ENCODE measurements around the gene SEPTIN8.

The SEPTIN8 gene

GRCh38 chr5:132777209-132778069, at the start of gene SEPTIN8:
TSS of gene SEPTIN8 (minus strand) at chr5:132777239. CDS start at chr5:132777137, 102 bp downstream.
- peak; percentile 82 for DNase-seq (ENCODE audit: low spot score)

- no peak for DNase-seq (ENCODE audit: low spot score)
Observed at GRCh38 chr5:132826424-132827082, 49.5 kb upstream of the SEPTIN8 start.

- DNase-seq (ENCODE audit: low spot score), result no peak
Observed at GRCh38 chr5:132825834-132826391, 48.9 kb upstream of the SEPTIN8 start.

GRCh38 chr5:132825033-132825833, 48.2 kb upstream of the SEPTIN8 start:
- peak; percentile 65 for DNase-seq (ENCODE audit: low spot score)

DNA sequence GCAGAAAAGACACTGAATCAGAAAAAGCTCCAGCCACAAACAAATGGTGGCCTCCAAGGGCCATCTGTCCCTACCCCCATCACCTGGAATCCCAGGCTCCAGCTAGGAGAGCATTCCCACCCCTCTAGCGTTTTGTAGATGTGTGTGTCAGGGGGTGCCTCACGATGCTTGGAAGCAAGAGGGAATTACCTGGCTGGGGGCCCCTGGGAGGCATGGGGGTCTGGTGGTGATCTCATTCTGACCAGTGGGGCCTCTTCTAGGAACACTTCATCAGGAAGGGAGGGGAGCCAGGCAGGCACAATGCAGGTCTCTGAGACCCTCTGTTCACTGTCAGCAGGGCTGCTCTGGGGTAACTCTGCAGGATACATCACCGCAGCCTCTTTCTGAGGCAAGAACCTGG, 47.4 kb upstream of the SEPTIN8 start:
- no peak for DNase-seq (ENCODE audit: low spot score)

DNA sequence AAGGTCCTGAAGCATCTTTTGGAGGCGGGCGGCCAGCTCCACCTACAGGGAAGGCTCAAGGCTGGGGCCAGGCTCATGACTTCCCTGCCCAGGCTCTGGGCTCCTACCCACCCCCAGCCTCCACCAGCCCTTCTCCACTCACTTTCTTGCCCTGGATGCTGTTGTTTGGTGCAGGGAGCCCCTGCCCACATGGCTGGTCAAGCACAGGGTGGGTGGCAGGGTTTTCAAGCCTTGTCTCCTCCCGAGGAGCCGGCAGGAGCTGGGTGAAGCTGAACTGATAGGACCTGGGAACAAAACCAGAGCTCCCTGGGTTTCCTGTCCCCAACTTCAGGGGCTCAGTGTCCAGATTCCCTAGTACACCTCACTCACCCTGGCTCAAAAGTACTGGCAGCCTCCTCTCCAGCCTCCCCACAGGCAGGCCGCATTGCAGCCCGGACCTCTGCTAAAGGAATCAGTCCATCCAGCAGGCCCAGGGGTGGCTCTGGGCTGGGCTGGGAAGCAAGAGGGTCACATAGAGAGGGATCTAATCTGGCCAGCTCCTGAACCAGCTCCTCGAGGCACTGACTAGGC, 46.5 kb upstream of the SEPTIN8 start:
- DNase-seq (ENCODE audit: low spot score), result no peak

GRCh38 chr5:132822650-132823480, 45.8 kb upstream of the SEPTIN8 start:
- DNase-seq (ENCODE audit: low spot score), result peak; percentile 75

- no peak for DNase-seq (ENCODE audit: low spot score)
Observed at GRCh38 chr5:132821791-132822190, 44.8 kb upstream of the SEPTIN8 start.

- no peak for DNase-seq (ENCODE audit: low spot score)
Observed at GRCh38 chr5:132821350-132821749, 44.3 kb upstream of the SEPTIN8 start.

GRCh38 chr5:132820162-132820754, 43.2 kb upstream of the SEPTIN8 start:
- DNase-seq (ENCODE audit: low spot score), result peak; percentile 86

DNA sequence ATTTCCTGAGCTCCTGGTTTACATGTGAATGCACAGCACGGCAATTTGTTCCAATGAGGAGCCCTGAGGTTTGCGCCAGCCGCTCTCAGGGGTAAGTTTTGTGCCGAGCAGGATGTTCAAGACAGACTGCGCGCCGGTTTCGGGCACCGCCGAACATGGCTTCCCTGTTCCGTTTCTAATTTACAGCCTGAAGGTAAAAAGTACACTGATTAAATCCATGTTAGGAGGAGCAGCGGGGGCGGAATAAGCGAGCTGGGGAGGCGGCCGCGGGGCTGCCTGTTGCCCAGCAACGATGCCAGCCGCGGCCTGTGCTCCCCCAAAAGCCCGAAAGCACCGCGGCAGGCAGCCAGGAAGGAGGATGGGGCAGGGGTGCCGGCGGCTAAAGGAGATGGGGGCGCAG, 42.4 kb upstream of the SEPTIN8 start:
- DNase-seq (ENCODE audit: low spot score), result no peak

- DNase-seq (ENCODE audit: low spot score), result no peak
Observed at GRCh38 chr5:132817011-132817410, 40.0 kb upstream of the SEPTIN8 start.

DNA sequence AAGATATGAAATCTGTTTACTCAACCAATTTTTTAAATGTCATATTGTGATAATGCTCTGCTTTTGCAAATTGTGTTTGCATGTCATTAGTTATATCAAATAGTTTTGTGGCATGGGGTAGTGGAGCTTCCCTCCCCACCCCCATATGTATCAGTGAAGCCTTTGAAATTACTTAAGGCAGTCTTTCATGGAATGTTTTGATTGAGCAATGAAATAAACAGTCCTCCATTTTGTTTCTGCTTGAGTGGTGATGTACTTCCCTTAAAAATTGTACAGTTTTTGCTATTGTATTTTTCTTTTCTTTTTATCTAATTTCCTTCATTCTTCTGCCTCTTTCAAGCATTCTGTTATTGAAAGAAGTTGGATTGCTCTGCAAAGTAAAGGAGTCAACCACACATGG, 39.5 kb upstream of the SEPTIN8 start:
- DNase-seq (ENCODE audit: low spot score), result no peak

GRCh38 chr5:132816083-132816482, 39.0 kb upstream of the SEPTIN8 start:
- DNase-seq (ENCODE audit: low spot score), result no peak

- no peak for DNase-seq (ENCODE audit: low spot score)
Observed at GRCh38 chr5:132815454-132815853, 38.4 kb upstream of the SEPTIN8 start.

DNA sequence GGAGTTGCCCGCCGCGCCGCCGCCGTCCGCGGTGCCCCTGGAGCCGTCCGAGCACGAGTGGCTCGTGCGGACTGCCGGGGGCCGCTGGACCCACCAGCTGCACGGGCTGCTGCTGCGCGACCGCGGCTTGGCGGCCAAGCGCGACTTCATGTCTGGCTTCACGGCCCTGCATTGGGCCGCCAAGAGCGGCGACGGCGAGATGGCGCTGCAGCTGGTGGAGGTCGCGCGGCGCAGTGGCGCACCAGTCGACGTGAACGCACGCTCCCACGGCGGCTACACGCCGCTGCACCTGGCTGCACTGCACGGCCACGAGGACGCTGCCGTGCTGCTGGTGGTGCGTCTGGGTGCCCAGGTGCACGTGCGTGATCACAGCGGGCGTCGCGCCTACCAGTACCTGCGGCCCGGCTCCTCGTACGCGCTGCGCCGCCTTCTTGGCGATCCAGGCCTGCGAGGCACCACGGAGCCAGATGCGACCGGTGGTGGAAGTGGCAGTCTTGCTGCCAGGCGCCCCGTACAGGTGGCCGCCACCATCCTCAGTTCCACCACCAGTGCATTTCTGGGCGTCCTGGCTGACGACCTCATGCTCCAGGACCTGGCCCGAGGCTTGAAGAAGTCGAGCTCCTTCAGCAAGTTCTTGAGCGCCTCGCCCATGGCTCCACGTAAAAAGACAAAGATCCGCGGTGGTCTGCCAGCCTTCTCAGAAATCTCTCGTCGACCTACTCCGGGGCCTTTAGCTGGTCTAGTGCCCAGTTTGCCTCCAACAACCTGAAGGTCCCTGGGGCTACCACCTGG, 37.7 kb upstream of the SEPTIN8 start:
- peak; percentile 48 for DNase-seq (ENCODE audit: low spot score)

GRCh38 chr5:132813599-132814502, 36.8 kb upstream of the SEPTIN8 start:
- peak; percentile 76 for DNase-seq (ENCODE audit: low spot score)

- peak; percentile 75 for DNase-seq (ENCODE audit: low spot score)
Observed at GRCh38 chr5:132812781-132813598, 36.0 kb upstream of the SEPTIN8 start, which contains the start of gene SOWAHA. TSS of gene SOWAHA (plus strand) at chr5:132813302. CDS start at chr5:132813622, 320 bp downstream.

Measured in iPS-NIHi11 (cell line).